Mucosa of descending colon (tissue), 3 donors: ENCODE data around the gene ALG6. TPM values are rescaled to one million over a fixed set of nuclear protein-coding genes. Genes with fewer than 3 reads are reported as not detected.

Source experiments
- ATAC-seq: fragments of 200-7000 bp; cut with Tn5 transposase; one replicate; pipeline ENCODE4 v1.9.1; 2020; ENCODE audit warnings: mild to moderate bottlenecking, moderate library complexity
- DNase-seq, 3 donors: peaks; one replicate each; pipeline ENCODE4 v3.0.0-alpha.2; 2020
- H3K36me3 ChIP-seq: fragments of 200-600 bp; one replicate; pipeline ENCODE4 v1.8.0; 2021; ENCODE audit warnings: low read depth, mild to moderate bottlenecking
- H3K4me1 ChIP-seq: fragments of 200-600 bp; one replicate; pipeline ENCODE4 v1.8.0; 2021; ENCODE audit warnings: low read depth, mild to moderate bottlenecking
- H3K4me3 ChIP-seq: fragments of 200-600 bp; one replicate; pipeline ENCODE4 v1.8.0; 2021; ENCODE audit warnings: mild to moderate bottlenecking
- H3K9me3 ChIP-seq: fragments of 200-600 bp; one replicate; pipeline ENCODE4 v1.8.0; 2021; ENCODE audit warnings: mild to moderate bottlenecking
- CTCF ChIP-seq: fragments of 200-600 bp; IDR thresholded peaks from one replicate; pipeline ENCODE4 v1.8.0; 2022; ENCODE audit warnings: antibody characterized with exemption, mild to moderate bottlenecking
- intact Hi-C, 2 donors: fragments of 100-400 bp; cut with DNase I in 1 of 2; cut with micrococcal nuclease in 1 of 2; formaldehyde crosslinking; loops; one replicate each; pipeline versions ENCODE4 v1.11.0 to v1.11.1; 2022; cut with DNase I, micrococcal nuclease
- total RNA-seq, 3 donors: library from RNA; stranded (reverse); fragmentation: NEBNext Ultra II Directional in 2 of 3; extraction: Animal tissue kit (Norgen Biotek cat#: 25700) in 2 of 3; gene quantifications; one replicate each; pipeline versions ENCODE4 v1.2.1 to v1.2.4, GENCODE V29; 2021 to 2023
- donor health status: DM: no; HTN: no; CAD: no; lungs with moderate emphysema.
- donor health status: DM: no; HTN: no; CAD: no.
- donor health status: DM: no; HTN: yes; CAD: no.

The ALG6 gene
- total RNA-seq, 3 donors from 2014 or later = 9.2 to 14.5 (median 13.7) TPM

- DNase-seq = no peak
- peak; percentile 13 for ATAC-seq
- intact Hi-C loops = no loop called here
Measured at GRCh38 chr1:63362073-63362472, 5.4 kb upstream of the ALG6 start.

GRCh38 chr1:63362578-63362977 is 4.8 kb upstream of the ALG6 start:
- DNase-seq = no peak
- Histone ChIP-seq H3K36me3 (no peaks in the 10 kb centered on the region), H3K4me3 (no peak overlapping the region), H3K4me1 (no peaks in the 10 kb centered on the region), H3K9me3 (no peaks in the 10 kb centered on the region)
- TF ChIP-seq CTCF = no peak
- no peak for ATAC-seq
- intact Hi-C loops = no loop called here

More at GRCh38 chr1:63362073-63362472, 5.4 kb upstream of the ALG6 start:
- no peaks in the 10 kb centered on the region for H3K36me3 ChIP-seq
- H3K4me1 ChIP-seq = no peaks in the 10 kb centered on the region
- TF ChIP-seq CTCF = no peak
- no peak overlapping the region for H3K4me3 ChIP-seq
- no peaks in the 10 kb centered on the region for H3K9me3 ChIP-seq

GRCh38 chr1:63363014-63363413 is 4.4 kb upstream of the ALG6 start:
- no peaks in the 10 kb centered on the region for H3K36me3 ChIP-seq
- TF ChIP-seq CTCF = no peak
- DNase-seq (no peak), ATAC-seq (no peak)
- intact Hi-C loops = no loop called here
- H3K4me1 ChIP-seq = no peaks in the 10 kb centered on the region
- H3K4me3 ChIP-seq = no peak overlapping the region
- H3K9me3 ChIP-seq = no peaks in the 10 kb centered on the region

- Histone ChIP-seq H3K9me3 (no peaks in the 10 kb centered on the region), H3K36me3 (no peaks in the 10 kb centered on the region), H3K4me3 (no peak overlapping the region), H3K4me1 (peaks cover 3% of the 10 kb centered on the region)
- TF ChIP-seq CTCF = no peak
- DNase-seq (no peak), ATAC-seq (no peak)
- intact Hi-C loops = no loop called here
Measured at GRCh38 chr1:63366908-63367214, 566 bp upstream of the ALG6 start.

- Histone ChIP-seq H3K4me1 (peaks cover 3% of the 10 kb centered on the region), H3K4me3 (peak overlapping the region; percentile 67), H3K9me3 (no peaks in the 10 kb centered on the region), H3K36me3 (no peaks in the 10 kb centered on the region)
- no peak for TF ChIP-seq CTCF
- intact Hi-C loops = no loop called here
- ATAC-seq = no peak
- DNase-seq = peak in 1 of 3 donors; percentile 3
Measured at GRCh38 chr1:63368131-63368530, 704 bp downstream of the ALG6 start.

- ATAC-seq (no peak), DNase-seq (no peak)
- Histone ChIP-seq H3K9me3 (no peaks in the 10 kb centered on the region), H3K4me3 (no peak overlapping the region), H3K36me3 (no peaks in the 10 kb centered on the region), H3K4me1 (no peaks in the 10 kb centered on the region)
- intact Hi-C loops = no loop called here
- no peak for TF ChIP-seq CTCF
Measured at GRCh38 chr1:63379583-63379982, 12.2 kb downstream of the ALG6 start.
